HG02970 (cell line): ENCODE measurements around the gene SKA1.
"Not testable (repeated sequence)": the region's sequence is repeated elsewhere in the genome, so short reads cannot be mapped to it uniquely, and the experiment has no call there.

Experiments
- ATAC-seq: cut with Tn5 transposase; IDR thresholded peaks from one replicate; pipeline ENCODE4 v1.9.1; 2021; ENCODE audit warnings: mild to moderate bottlenecking, moderate library complexity, moderate number of reproducible peaks; ENCODE audit not compliant: unreplicated experiment, low FRiP score

SKA1 gene

DNA sequence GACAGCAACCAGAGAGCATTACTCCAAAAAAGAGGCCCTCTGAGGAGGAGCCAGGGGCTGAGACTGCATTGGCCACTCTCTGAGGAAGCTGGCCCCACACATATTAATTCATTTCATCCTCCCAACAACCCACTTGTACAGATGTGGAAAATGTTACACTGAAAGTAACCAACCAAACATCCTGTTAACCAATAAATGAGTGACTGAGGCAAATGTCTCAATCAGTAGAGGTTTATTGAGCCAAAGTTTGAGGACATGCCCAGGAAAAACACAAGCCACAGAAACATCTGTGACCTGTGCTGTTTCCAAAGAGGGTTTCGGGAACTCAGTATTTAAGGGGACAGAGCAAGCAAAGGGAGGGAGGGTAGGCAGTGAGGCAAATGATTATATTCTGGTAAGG lies 53.0 kb downstream of the SKA1 start:
- ATAC-seq: no peak

DNA sequence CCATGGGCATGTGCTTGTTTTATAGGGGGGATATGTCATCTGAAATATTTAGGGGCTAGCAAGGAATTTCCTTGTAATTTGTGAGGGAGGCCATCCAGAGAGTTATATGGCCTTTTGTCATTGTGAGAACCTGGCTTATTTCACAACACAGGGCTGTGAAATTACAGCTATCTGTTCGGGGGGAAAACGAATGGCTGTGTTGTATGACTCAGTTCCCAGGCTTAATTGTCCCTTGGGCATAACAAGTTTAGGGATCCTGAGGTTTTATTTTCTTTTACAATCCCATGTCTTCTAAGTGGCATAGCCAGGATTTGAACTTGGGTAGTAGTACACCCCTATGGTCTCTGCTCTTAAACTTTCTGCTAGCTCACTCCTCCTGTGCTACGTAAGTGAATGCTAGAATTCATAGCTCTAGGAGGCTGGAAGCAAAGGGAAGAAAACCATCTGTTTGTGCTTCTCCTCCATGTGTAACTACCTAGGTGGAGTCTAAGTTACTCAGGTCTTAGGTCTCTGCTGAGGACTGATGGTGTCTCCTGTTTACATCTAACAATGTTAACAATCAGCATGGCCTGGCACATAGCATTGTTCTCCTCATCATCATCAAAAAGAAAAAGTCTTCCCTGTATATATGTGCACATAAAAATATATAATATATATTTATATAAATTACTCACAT lies 53.8 kb downstream of the SKA1 start:
- ATAC-seq: no peak

GRCh38 chr18:50429207-50429948 lies 54.5 kb downstream of the SKA1 start:
- ATAC-seq: no peak

- ATAC-seq: no peak
Measured at GRCh38 chr18:50432915-50433314, 58.1 kb downstream of the SKA1 start.

- ATAC-seq: not testable (repeated sequence)
Measured at GRCh38 chr18:50436742-50437141, 61.9 kb downstream of the SKA1 start.

- no peak for ATAC-seq
Measured at GRCh38 chr18:50439460-50440015, 64.7 kb downstream of the SKA1 start.

- ATAC-seq: no peak
Measured at GRCh38 chr18:50441016-50441415, 66.2 kb downstream of the SKA1 start.

DNA sequence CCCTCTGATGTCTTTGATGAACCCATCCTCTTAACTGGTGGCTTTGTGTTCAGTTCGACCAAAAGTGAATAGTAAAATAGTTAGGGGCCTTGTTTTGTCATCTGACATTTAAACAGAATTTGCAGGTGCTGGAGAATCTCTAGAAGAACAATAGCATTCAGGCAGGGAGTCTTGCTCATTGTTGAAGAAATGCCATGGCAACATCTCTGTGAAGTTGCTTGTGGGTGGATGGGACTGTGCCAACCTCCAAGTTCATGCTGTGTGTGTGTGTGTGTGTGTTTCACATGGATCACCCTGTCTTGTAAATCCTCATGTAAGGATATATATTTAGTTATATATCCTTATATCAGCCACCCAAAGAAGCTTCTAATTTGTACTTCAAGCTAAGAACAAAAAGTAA lies 66.7 kb downstream of the SKA1 start:
- no peak for ATAC-seq
